Ishikawa (cell line): ENCODE results near the gene ZBED4.

Experiments used
- CEBPB ChIP-seq: IDR thresholded peaks from 2 replicates; pipeline ENCODE4 v1.6.1; 2012
- CREB1 ChIP-seq: IDR thresholded peaks from 2 replicates; pipeline ENCODE4 v1.6.1; 2012; ENCODE audit warnings: low read depth
- EGR1 ChIP-seq: IDR thresholded peaks from 2 replicates; pipeline ENCODE4 v1.6.1; 2012
- EP300 ChIP-seq: IDR thresholded peaks from 2 replicates; pipeline ENCODE4 v1.6.1; 2012; ENCODE audit warnings: borderline replicate concordance
- FOXM1 ChIP-seq: IDR thresholded peaks from 2 replicates; pipeline ENCODE4 v1.6.1; 2012; ENCODE audit warnings: low read depth, borderline replicate concordance
- NFIC ChIP-seq: IDR thresholded peaks from 2 replicates; pipeline ENCODE4 v1.6.1; 2012
- RAD21 ChIP-seq: IDR thresholded peaks from 2 replicates; pipeline ENCODE4 v1.6.1; 2012; ENCODE audit warnings: low read depth
- TAF1 ChIP-seq: IDR thresholded peaks from 2 replicates; pipeline ENCODE4 v1.6.1; 2012; ENCODE audit warnings: low read depth, mild to moderate bottlenecking
- TCF12 ChIP-seq: IDR thresholded peaks from 2 replicates; pipeline ENCODE4 v1.6.1; 2012; ENCODE audit warnings: low read depth
- TEAD4 ChIP-seq: IDR thresholded peaks from 2 replicates; pipeline ENCODE4 v1.6.1; 2012
- YY1 ChIP-seq: IDR thresholded peaks from 2 replicates; pipeline ENCODE4 v1.6.1; 2012; ENCODE audit warnings: low read depth
- ZBTB7A ChIP-seq: IDR thresholded peaks from 2 replicates; pipeline ENCODE4 v1.6.1; 2012; ENCODE audit warnings: low read depth
- TF ChIP-seq, protein P1 (sequence below): IDR thresholded peaks from 2 replicates; pipeline ENCODE4 v1.6.1; 2012
- TF ChIP-seq, protein P2 (sequence below): IDR thresholded peaks from 2 replicates; pipeline ENCODE4 v1.6.1; 2012; ENCODE audit warnings: low read depth, mild to moderate bottlenecking
- TF ChIP-seq, protein P3 (sequence below): IDR thresholded peaks from 2 replicates; pipeline ENCODE4 v1.6.1; 2012

Gene ZBED4

DNA sequence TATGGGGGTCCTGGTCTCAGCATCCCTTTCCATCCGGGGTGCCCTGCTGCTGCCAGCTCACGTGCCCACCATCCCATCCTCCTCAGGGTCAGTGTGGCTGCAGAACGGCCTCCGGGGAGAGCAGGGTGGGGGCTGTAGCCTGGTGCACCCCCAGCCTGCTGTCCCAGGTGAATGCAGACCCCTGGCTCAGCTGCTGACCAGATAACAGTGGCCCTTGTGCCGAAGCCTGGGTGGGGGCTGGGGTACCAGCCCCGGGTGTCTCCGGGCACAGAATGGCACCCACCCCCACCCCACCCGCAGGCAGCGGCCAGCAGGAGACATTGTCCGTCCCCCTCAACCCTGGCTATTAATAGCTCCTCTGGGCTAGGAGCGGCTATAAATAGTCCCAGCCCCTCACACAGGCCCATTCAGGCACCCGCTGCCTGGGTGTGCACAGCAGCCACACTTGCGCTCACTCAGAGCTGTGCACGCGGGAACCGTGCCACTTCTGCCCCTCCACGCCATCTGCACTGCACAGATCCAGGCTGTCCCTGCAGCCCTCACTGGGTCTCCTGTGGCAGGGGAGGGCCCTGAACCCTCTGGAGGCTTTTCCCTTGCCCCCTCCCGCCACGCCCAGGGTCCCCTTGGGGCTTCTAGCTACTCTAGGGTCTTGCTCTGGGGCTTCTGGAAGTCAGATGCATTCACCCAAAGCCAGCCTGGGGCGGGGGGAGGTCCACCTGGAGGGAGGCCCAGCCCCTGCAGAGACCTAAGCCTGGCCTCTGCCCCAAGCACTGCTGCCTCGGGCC is 83.5 kb downstream of the ZBED4 start:
- TF ChIP-seq EGR1, result no peak
- no peak for TF ChIP-seq ZBTB7A
- no peak for TF ChIP-seq YY1
- TF ChIP-seq EP300, result no peak

DNA sequence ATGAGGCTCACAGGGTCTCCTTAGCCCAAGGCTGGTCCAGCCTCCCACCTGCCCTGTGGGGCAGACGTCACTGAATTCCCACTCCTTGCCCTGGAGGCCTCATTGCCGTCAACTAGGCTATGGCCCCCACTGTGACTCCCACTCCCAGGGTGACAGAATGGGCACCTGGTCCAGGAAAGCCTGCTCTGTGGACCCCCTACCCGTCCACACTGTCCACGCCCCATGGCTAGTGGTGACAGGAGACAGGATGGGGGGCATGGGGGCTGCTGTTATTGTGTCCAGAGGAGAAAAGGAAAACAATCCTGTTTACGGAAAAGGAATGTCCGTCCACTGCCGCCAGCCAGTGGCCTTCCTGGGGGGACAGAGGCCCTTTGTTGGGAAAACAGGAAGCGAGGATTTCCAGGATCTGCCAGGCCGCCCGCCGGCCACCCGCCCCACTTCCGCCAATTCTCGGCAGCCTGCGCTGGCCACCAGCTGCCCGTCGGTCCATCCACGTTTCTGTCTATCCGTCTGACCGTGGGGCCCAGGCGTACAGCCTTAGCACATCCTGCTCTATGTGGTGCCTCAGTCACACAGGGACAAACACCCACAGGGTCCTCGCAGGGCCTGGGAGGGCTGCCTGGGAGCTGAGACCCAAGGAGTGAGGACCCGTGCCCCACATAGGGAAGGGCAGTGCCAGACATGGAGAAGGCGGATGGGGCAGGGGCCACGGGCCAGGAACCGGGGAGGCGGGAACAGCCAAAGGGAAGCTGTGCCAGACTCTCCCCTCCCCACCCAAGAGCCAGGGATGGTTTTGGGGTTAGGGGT is 84.3 kb downstream of the ZBED4 start:
- no peak for TF ChIP-seq FOXM1
- TF ChIP-seq, protein P1, sequence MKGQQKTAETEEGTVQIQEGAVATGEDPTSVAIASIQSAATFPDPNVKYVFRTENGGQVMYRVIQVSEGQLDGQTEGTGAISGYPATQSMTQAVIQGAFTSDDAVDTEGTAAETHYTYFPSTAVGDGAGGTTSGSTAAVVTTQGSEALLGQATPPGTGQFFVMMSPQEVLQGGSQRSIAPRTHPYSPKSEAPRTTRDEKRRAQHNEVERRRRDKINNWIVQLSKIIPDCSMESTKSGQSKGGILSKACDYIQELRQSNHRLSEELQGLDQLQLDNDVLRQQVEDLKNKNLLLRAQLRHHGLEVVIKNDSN, result no peak
- TF ChIP-seq, protein P2, sequence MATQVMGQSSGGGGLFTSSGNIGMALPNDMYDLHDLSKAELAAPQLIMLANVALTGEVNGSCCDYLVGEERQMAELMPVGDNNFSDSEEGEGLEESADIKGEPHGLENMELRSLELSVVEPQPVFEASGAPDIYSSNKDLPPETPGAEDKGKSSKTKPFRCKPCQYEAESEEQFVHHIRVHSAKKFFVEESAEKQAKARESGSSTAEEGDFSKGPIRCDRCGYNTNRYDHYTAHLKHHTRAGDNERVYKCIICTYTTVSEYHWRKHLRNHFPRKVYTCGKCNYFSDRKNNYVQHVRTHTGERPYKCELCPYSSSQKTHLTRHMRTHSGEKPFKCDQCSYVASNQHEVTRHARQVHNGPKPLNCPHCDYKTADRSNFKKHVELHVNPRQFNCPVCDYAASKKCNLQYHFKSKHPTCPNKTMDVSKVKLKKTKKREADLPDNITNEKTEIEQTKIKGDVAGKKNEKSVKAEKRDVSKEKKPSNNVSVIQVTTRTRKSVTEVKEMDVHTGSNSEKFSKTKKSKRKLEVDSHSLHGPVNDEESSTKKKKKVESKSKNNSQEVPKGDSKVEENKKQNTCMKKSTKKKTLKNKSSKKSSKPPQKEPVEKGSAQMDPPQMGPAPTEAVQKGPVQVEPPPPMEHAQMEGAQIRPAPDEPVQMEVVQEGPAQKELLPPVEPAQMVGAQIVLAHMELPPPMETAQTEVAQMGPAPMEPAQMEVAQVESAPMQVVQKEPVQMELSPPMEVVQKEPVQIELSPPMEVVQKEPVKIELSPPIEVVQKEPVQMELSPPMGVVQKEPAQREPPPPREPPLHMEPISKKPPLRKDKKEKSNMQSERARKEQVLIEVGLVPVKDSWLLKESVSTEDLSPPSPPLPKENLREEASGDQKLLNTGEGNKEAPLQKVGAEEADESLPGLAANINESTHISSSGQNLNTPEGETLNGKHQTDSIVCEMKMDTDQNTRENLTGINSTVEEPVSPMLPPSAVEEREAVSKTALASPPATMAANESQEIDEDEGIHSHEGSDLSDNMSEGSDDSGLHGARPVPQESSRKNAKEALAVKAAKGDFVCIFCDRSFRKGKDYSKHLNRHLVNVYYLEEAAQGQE, result no peak
- TF ChIP-seq EP300, result no peak

DNA sequence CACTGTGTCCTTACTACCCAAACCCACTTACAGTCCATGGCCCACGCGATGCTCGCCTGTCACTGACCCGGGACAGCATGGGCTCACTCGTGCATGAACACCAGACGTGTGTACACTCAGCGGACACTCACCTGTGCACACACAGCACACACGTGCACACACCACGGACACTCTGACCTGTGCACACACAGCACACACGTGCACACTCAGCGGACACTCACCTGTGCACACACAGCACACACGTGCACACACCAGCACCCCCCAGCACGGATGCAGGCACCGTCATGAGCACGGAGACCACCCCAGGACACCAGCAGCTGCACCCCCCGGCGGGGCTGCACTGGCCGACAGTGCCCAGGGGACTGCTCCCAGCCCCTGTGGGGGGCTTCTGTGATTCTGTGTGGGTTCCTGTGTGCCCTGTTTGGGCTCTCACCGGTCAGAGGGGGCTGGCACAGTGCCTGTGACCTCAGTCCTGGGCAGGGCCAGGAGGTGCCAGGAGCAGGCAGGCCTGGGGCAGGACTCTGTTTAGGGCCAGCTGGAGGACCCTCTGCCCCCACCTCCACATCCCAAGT is 85.0 kb downstream of the ZBED4 start:
- TF ChIP-seq TAF1, result no peak
- no peak for TF ChIP-seq EGR1
- TF ChIP-seq, protein P1, result no peak
- no peak for TF ChIP-seq FOXM1
- TF ChIP-seq NFIC, result no peak
- no peak for TF ChIP-seq RAD21
- no peak for TF ChIP-seq CREB1
- TF ChIP-seq, protein P2, result no peak
- TF ChIP-seq YY1, result no peak
- no peak for TF ChIP-seq TEAD4
- TF ChIP-seq, protein P3, sequence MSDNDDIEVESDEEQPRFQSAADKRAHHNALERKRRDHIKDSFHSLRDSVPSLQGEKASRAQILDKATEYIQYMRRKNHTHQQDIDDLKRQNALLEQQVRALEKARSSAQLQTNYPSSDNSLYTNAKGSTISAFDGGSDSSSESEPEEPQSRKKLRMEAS, result no peak
- TF ChIP-seq EP300, result no peak
- no peak for TF ChIP-seq TCF12
- TF ChIP-seq CEBPB, result no peak
- no peak for TF ChIP-seq ZBTB7A
